OCI-M2 (cell line): ENCODE data around the gene JMY.

ENCODE experiments used
- DNase-seq: peaks from one replicate; lab custom pipeline; 2025; ENCODE audit not compliant: unreplicated experiment; lab: John Stamatoyannopoulos, UW

Gene JMY

GRCh38 chr5:79235634-79236361, at the start of gene JMY:
TSS of gene JMY (plus strand) at chr5:79236131. CDS start at chr5:79236651, 520 bp downstream.
- no peak for DNase-seq

- no peak for DNase-seq
These were observed 49.5 kb upstream of the JMY start for GRCh38 chr5:79186455-79186854.

GRCh38 chr5:79189439-79190234, 46.3 kb upstream of the JMY start:
- DNase-seq: no peak

GRCh38 chr5:79190235-79190529, 45.7 kb upstream of the JMY start:
- DNase-seq: no peak

- no peak for DNase-seq
These were observed 44.5 kb upstream of the JMY start for GRCh38 chr5:79191457-79191856.

- DNase-seq: no peak
These were observed 42.3 kb upstream of the JMY start for GRCh38 chr5:79193643-79194042.

GRCh38 chr5:79200573-79201183, 35.3 kb upstream of the JMY start:
- no peak for DNase-seq

- no peak for DNase-seq
These were observed 34.7 kb upstream of the JMY start for GRCh38 chr5:79201206-79201605.

GRCh38 chr5:79202076-79202475, 33.9 kb upstream of the JMY start:
- DNase-seq: no peak

- no peak for DNase-seq
These were observed 30.0 kb upstream of the JMY start for GRCh38 chr5:79205965-79206364.

- DNase-seq: no peak
These were observed 29.4 kb upstream of the JMY start for GRCh38 chr5:79206541-79206940.

- no peak for DNase-seq
These were observed 26.4 kb upstream of the JMY start for GRCh38 chr5:79209505-79209904.

GRCh38 chr5:79224286-79224984, 11.5 kb upstream of the JMY start:
- DNase-seq: no peak

- DNase-seq: no peak
These were observed 10.9 kb upstream of the JMY start for GRCh38 chr5:79225026-79225425.

- DNase-seq: no peak
These were observed 10.5 kb upstream of the JMY start for GRCh38 chr5:79225441-79225840.

GRCh38 chr5:79227484-79228025, 8.4 kb upstream of the JMY start:
- DNase-seq: no peak

- DNase-seq: no peak
These were observed 6.4 kb upstream of the JMY start for GRCh38 chr5:79229357-79230174.

GRCh38 chr5:79235261-79235633, 684 bp upstream of the JMY start:
- DNase-seq: no peak

GRCh38 chr5:79236362-79236969, 535 bp downstream of the JMY start:
- DNase-seq: no peak
